HepG2 (cell line): ENCODE measurements around the gene SAP130. TPM values are rescaled to one million over a fixed set of nuclear protein-coding genes. Genes with fewer than 3 reads are reported as not detected.

Experiments
- ARID5B ChIP-seq: IDR thresholded peaks from 2 replicates; pipeline ENCODE4 v1.4.0; 2020; ENCODE audit warnings: mild to moderate bottlenecking, missing genetic modification reagents
- ASH2L ChIP-seq: fragments of 300-600, 200-600 bp; sonication (generic); IDR thresholded peaks from 2 replicates; pipeline ENCODE4 v1.7.0; 2017; ENCODE audit warnings: low read depth, mild to moderate bottlenecking, moderate library complexity, mixed read lengths, low read length; ENCODE audit not compliant: insufficient read length
- CREM ChIP-seq, 2 experiments: sonication (generic) in 1 of 2; formaldehyde crosslinking in 1 of 2; IDR thresholded peaks; 2 replicates each; pipeline versions ENCODE4 v1.4.0 to v1.6.1; 2016 to 2020; ENCODE audit warnings: antibody characterized with exemption in 1 of 2, mild to moderate bottlenecking in 1 of 2, missing genetic modification reagents in 1 of 2
- GATAD2A ChIP-seq: IDR thresholded peaks from 2 replicates; pipeline ENCODE4 v1.6.1; 2016
- IKZF1 ChIP-seq: fragments of 450-650 bp; IDR thresholded peaks from 2 replicates; pipeline ENCODE4 v1.7.1; 2016
- MEF2D ChIP-seq: sonication (generic); formaldehyde crosslinking; IDR thresholded peaks from 2 replicates; pipeline ENCODE4 v1.5.1; 2020; ENCODE audit warnings: mild to moderate bottlenecking, missing genetic modification reagents
- MIER2 ChIP-seq: IDR thresholded peaks from 2 replicates; pipeline ENCODE4 v1.6.1; 2016; ENCODE audit warnings: missing biosample characterization, missing genetic modification reagents
- PHF20 ChIP-seq: sonication (generic); formaldehyde crosslinking; IDR thresholded peaks from 2 replicates; pipeline ENCODE4 v1.5.0; 2020; ENCODE audit warnings: mild to moderate bottlenecking, missing genetic modification reagents
- RNF2 ChIP-seq: fragments of 450-650 bp; conservative IDR thresholded peaks from 2 replicates; pipeline ENCODE4 v1.6.1; 2016; ENCODE audit warnings: low read depth
- SAFB2 ChIP-seq: sonication (generic); formaldehyde crosslinking; IDR thresholded peaks from 2 replicates; pipeline ENCODE4 v1.5.1; 2020; ENCODE audit warnings: missing genetic modification reagents, low read depth, mild to moderate bottlenecking, borderline replicate concordance
- SAP130 ChIP-seq: IDR thresholded peaks from 2 replicates; pipeline ENCODE4 v1.6.1; 2016; ENCODE audit warnings: low read depth
- SMAD1 ChIP-seq: sonication (generic); formaldehyde crosslinking; IDR thresholded peaks from 2 replicates; pipeline ENCODE4 v1.4.0; 2020; ENCODE audit warnings: missing genetic modification reagents, low read depth, mild to moderate bottlenecking, borderline replicate concordance
- YY1 ChIP-seq: IDR thresholded peaks from 2 replicates; pipeline ENCODE4 v1.6.1; 2011; ENCODE audit warnings: low read length, low read depth, moderate library complexity, mild to moderate bottlenecking; ENCODE audit not compliant: insufficient read depth, insufficient replicate concordance
- ZFP37 ChIP-seq: sonication (generic); formaldehyde crosslinking; IDR thresholded peaks from 2 replicates; pipeline ENCODE4 v1.4.0; 2020; ENCODE audit warnings: missing genetic modification reagents, borderline replicate concordance
- ZGPAT ChIP-seq: IDR thresholded peaks from 2 replicates; pipeline ENCODE4 v1.6.1; 2016; ENCODE audit warnings: mild to moderate bottlenecking
- ZNF784 ChIP-seq: sonication (generic); formaldehyde crosslinking; IDR thresholded peaks from 2 replicates; pipeline ENCODE4 v1.5.1; 2020; ENCODE audit warnings: missing genetic modification reagents, mild to moderate bottlenecking, borderline replicate concordance
- ZSCAN25 ChIP-seq: sonication (generic); formaldehyde crosslinking; IDR thresholded peaks from 2 replicates; pipeline ENCODE4 v1.8.0; 2022; ENCODE audit warnings: mild to moderate bottlenecking, missing genetic modification reagents
- polyA plus RNA-seq, 8 experiments: library from polyadenylated mRNA; depleted of rRNA in 3 of 8; stranded (reverse) in 7 of 8; unstranded in 1 of 8; fragments of >200 nt; fragmentation: Illumina TruSeq in 4 of 8; extraction: Trizol in 4 of 8; gene quantifications; 2 replicates each; pipeline versions ENCODE4 v1.2.1 to v1.2.3, GENCODE V29; 2011 to 2016; ENCODE audit warnings: low read depth in 4 of 8, missing spikeins in 1 of 8, mixed read lengths in 1 of 8; ENCODE audit not compliant: insufficient read depth in 1 of 8
- total RNA-seq, 5 experiments: library from RNA; depleted of rRNA; stranded (reverse); fragments of >200 nt; fragmentation: Illumina TruSeq; extraction: Trizol; gene quantifications; 2 replicates each; pipeline ENCODE4 v1.2.3, GENCODE V29; 2016; ENCODE audit warnings: low read depth in 1 of 5
- TF ChIP-seq, protein P1 (sequence below): sonication (generic); formaldehyde crosslinking; IDR thresholded peaks from 2 replicates; pipeline ENCODE4 v1.4.0; 2020; ENCODE audit warnings: missing genetic modification reagents, borderline replicate concordance

The SAP130 gene
- total and polyA plus RNA-seq, 2 of the 13 experiments (the other 11 are each of a cell fraction or from before 2014, with no cell fraction given) = 11.1 to 18.6 TPM

- TF ChIP-seq, protein P1, sequence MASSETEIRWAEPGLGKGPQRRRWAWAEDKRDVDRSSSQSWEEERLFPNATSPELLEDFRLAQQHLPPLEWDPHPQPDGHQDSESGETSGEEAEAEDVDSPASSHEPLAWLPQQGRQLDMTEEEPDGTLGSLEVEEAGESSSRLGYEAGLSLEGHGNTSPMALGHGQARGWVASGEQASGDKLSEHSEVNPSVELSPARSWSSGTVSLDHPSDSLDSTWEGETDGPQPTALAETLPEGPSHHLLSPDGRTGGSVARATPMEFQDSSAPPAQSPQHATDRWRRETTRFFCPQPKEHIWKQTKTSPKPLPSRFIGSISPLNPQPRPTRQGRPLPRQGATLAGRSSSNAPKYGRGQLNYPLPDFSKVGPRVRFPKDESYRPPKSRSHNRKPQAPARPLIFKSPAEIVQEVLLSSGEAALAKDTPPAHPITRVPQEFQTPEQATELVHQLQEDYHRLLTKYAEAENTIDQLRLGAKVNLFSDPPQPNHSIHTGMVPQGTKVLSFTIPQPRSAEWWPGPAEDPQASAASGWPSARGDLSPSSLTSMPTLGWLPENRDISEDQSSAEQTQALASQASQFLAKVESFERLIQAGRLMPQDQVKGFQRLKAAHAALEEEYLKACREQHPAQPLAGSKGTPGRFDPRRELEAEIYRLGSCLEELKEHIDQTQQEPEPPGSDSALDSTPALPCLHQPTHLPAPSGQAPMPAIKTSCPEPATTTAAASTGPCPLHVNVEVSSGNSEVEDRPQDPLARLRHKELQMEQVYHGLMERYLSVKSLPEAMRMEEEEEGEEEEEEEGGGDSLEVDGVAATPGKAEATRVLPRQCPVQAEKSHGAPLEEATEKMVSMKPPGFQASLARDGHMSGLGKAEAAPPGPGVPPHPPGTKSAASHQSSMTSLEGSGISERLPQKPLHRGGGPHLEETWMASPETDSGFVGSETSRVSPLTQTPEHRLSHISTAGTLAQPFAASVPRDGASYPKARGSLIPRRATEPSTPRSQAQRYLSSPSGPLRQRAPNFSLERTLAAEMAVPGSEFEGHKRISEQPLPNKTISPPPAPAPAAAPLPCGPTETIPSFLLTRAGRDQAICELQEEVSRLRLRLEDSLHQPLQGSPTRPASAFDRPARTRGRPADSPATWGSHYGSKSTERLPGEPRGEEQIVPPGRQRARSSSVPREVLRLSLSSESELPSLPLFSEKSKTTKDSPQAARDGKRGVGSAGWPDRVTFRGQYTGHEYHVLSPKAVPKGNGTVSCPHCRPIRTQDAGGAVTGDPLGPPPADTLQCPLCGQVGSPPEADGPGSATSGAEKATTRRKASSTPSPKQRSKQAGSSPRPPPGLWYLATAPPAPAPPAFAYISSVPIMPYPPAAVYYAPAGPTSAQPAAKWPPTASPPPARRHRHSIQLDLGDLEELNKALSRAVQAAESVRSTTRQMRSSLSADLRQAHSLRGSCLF (CRISPR knock-in tag) = no peak
- TF ChIP-seq RNF2 (no peak), ARID5B (CRISPR knock-in tag) (peak; percentile 35; the same call in 1 of the 2 replicates), MEF2D (CRISPR knock-in tag) (0 out of 2 replicates have a peak, but pooled peaks have one; percentile 5), CREM (IDR thresholded peaks at IDR 0.05) (0 out of 2 replicates have a peak, but pooled peaks have one; percentile 26), CREM (CRISPR knock-in tag; IDR thresholded peaks at IDR 0.05) (no peak), SMAD1 (CRISPR knock-in tag) (no peak), GATAD2A (CRISPR knock-in tag) (0 out of 2 replicates have a peak, but pooled peaks have one; percentile 17), IKZF1 (no peak), ZFP37 (CRISPR knock-in tag) (0 out of 2 replicates have a peak, but pooled peaks have one; percentile 42), YY1 (peak; percentile 18), PHF20 (CRISPR knock-in tag) (no peak), ZGPAT (CRISPR knock-in tag) (peak; percentile 21; the same call in 1 of the 2 replicates), ASH2L (peak; percentile 90), SAFB2 (CRISPR knock-in tag) (0 out of 2 replicates have a peak, but pooled peaks have one; percentile 27), SAP130 (CRISPR knock-in tag) (peak; percentile 77), MIER2 (CRISPR knock-in tag) (0 out of 2 replicates have a peak, but pooled peaks have one; percentile 36), ZNF784 (CRISPR knock-in tag) (no peak), ZSCAN25 (CRISPR knock-in tag) (0 out of 2 replicates have a peak, but pooled peaks have one; percentile 23)
Observed at GRCh38 chr2:127985026-127985734, 42.7 kb downstream of the SAP130 start (continued).
